ENCODE data around the gene CPT1A. TPM values are rescaled to one million over a fixed set of nuclear protein-coding genes. Genes with fewer than 3 reads are reported as not detected.
A peak's percentile ranks its signal among the peaks of the same experiment; 100 is the strongest.
"Not testable (repeated sequence)": the region's sequence is repeated elsewhere in the genome, so short reads cannot be mapped to it uniquely, and the experiment has no call there.

The CPT1A gene
- 10 to 100 TPM; 23.3 to 34.4 TPM for total RNA-seq
- polyA plus RNA-seq, result 1 to 10 TPM; 3.1 to 4.7 (median 3.4) TPM
- 12.8 to 69.7 (median 47.6) reads per million in 6 experiments for total RNA-seq

DNA sequence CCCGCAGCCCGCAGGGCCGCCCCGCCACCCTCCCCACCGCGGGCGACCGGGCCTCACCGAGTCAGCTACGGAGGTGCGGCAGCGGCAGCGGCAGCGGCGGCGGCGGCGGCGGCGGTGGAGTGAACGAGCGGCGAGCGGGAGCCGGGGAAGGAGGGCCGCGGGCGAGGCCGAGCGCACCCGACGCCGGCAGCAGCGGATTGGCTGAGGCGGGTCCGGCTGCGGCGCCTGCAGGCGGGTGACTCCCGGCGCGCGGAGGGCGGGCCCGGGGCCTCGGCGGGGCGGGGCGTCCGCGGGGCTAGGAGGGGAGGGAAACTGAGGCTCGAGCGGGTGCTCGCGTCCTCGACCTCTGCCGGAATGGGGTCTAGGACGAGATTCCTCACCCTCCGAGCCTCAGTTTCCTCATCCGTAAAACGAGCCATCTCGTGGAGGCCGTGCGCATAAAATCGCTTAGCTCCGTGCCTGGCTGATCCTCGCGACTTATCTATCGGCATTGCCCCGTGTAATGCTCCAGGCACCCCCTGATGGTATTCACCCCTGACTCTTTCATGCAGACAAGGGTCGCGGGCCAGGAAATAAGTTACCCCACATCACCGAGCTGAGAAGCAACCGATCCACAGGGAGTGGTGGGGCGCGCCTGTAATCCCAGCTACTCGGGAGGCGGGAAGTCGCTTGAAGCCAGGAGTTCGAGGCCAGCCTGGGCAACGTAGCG lies at the start of gene CPT1A:
Gene CPT1A, minus strand, starts transcription at position 199 of the 709 bp plus-strand sequence. CDS start 26,442 bp downstream, outside the sequence.
- no peaks in the 10 kb centered on the region for H3K9me3 Mint-ChIP-seq
- peaks cover 22 to 48% (median 44%) of the 10 kb centered on the region in 4 donors for H3K4me1 Mint-ChIP-seq
- peak; percentile 50 to 74 (median 60) for DNase-seq
- POLR2A ChIA-PET, result interaction anchor here (0.6 to 3.8 kb wide), 5 partner anchors 9 to 238 kb away, joined by 3 to 72 read pairs (median 4); no protein-coding TSS in a partner anchor
- H3K36me3 Mint-ChIP-seq, result no peaks in the 10 kb centered on the region
- H3K4me3 Mint-ChIP-seq, result peak within 1 kb of the TSS; percentile 86 to 98 (median 94)
- H3K27me3 Mint-ChIP-seq, result no peaks in the 10 kb centered on the region
- ATAC-seq, result peak; percentile 22 to 45
- H3K27ac Mint-ChIP-seq, result peak within 1 kb of the TSS in 9 of 10 donors; percentile 84 to 95 (median 90)

GRCh38 chr11:68890490-68891231 lies 48.9 kb upstream of the CPT1A start:
- no peak for DNase-seq
- peak overlapping the region in 1 of 10 donors; percentile 70 for H3K27ac Mint-ChIP-seq
- peaks cover 0 to 43% (median 15%) of the 10 kb centered on the region in 3 donors for H3K36me3 Mint-ChIP-seq
- H3K9me3 Mint-ChIP-seq, result no peaks in the 10 kb centered on the region
- no peaks in the 10 kb centered on the region for H3K27me3 Mint-ChIP-seq
- H3K4me1 Mint-ChIP-seq, result no peaks in the 10 kb centered on the region
- no peak overlapping the region for H3K4me3 Mint-ChIP-seq
- ATAC-seq, result no peak
- POLR2A ChIA-PET, result no interaction called here

GRCh38 chr11:68889948-68890446 lies 48.3 kb upstream of the CPT1A start:
- H3K4me1 Mint-ChIP-seq, result no peaks in the 10 kb centered on the region
- no peak overlapping the region for H3K27ac Mint-ChIP-seq
- H3K27me3 Mint-ChIP-seq, result no peaks in the 10 kb centered on the region
- H3K4me3 Mint-ChIP-seq, result no peak overlapping the region
- H3K9me3 Mint-ChIP-seq, result no peaks in the 10 kb centered on the region
- H3K36me3 Mint-ChIP-seq, result peaks cover 0 to 38% (median 15%) of the 10 kb centered on the region in 3 donors
- ATAC-seq (no peak), DNase-seq (no peak)
- POLR2A ChIA-PET, result no interaction called here

DNA sequence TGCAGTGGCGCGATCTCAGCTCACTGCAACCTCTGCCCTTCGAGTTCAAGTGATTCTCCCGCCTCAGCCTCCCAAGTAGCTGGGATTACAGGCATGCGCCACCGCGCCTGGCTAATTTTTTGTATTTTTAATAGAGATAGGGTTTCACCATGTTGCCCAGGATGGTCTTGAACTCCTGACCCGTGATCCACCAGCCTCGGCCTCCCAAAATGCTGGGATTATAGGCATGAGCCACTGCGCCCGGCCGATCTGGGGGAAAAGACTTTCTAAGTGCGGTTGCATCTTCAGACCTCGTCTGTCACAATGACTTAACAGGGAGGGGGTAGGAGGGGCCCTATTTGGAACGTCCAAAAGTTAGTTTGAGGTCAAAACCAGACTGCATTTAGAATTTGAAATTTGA lies 43.1 kb upstream of the CPT1A start:
- H3K4me3 Mint-ChIP-seq, H3K27me3 Mint-ChIP-seq, DNase-seq, H3K36me3 Mint-ChIP-seq, ATAC-seq, H3K9me3 Mint-ChIP-seq, H3K4me1 Mint-ChIP-seq, POLR2A ChIA-PET: not testable (repeated sequence)
- H3K27ac Mint-ChIP-seq, result peak overlapping the region in 1 of 10 donors; percentile 15

- DNase-seq, result no peak
- H3K36me3 Mint-ChIP-seq, result peaks cover 0 to 7% (median 2%) of the 10 kb centered on the region in 3 donors
- no peak overlapping the region for H3K27ac Mint-ChIP-seq
- no peak for ATAC-seq
- POLR2A ChIA-PET, result no interaction called here
- no peak overlapping the region for H3K4me3 Mint-ChIP-seq
- no peaks in the 10 kb centered on the region for H3K27me3 Mint-ChIP-seq
- peaks cover 0 to 2% (median 0%) of the 10 kb centered on the region in 9 donors for H3K9me3 Mint-ChIP-seq
- peaks cover 0 to 2% (median 0%) of the 10 kb centered on the region in 4 donors for H3K4me1 Mint-ChIP-seq
Measured at GRCh38 chr11:68882391-68882790, 40.7 kb upstream of the CPT1A start.

- Mint-ChIP-seq H3K27me3 (no peaks in the 10 kb centered on the region), H3K4me1 (peaks cover 0 to 2% (median 0%) of the 10 kb centered on the region in 4 donors), H3K4me3 (no peak overlapping the region), H3K27ac (no peak overlapping the region), H3K9me3 (peaks cover 0 to 2% (median 0%) of the 10 kb centered on the region in 9 donors), H3K36me3 (peaks cover 0 to 7% (median 2%) of the 10 kb centered on the region in 3 donors)
- POLR2A ChIA-PET, result interaction anchor here (0.6 kb wide), 1 partner anchor 1554 kb away, joined by 3 read pairs; no protein-coding TSS in a partner anchor
- DNase-seq (no peak), ATAC-seq (no peak)
Measured at GRCh38 chr11:68881320-68881719, 39.6 kb upstream of the CPT1A start.

DNA sequence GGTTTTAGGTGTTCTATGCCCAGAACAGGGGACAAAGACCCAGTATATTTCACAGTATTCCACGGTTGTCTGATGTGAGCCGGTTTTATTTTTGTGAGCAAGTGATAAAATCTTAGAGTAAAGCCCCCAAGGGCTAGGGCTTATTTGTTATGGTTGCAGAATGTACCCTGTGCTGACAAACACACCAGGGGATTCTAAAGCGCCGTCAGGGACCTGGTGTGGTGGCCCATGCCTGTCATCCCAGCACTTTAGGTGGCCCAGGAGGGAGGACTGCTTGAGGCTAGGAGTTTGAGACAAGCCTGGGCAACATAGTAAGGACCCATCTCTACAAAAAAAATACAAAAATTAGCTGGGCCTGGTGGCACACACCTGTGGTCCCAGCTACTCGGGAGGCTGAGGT lies 39.1 kb upstream of the CPT1A start:
- H3K27me3 Mint-ChIP-seq, result no peaks in the 10 kb centered on the region
- DNase-seq (no peak), ATAC-seq (no peak)
- peaks cover 0 to 2% (median 0%) of the 10 kb centered on the region in 4 donors for H3K4me1 Mint-ChIP-seq
- POLR2A ChIA-PET, result no interaction called here
- peaks cover 0 to 2% (median 0%) of the 10 kb centered on the region in 9 donors for H3K9me3 Mint-ChIP-seq
- no peak overlapping the region for H3K4me3 Mint-ChIP-seq
- peak overlapping the region in 1 of 10 donors; percentile 65 for H3K27ac Mint-ChIP-seq
- peaks cover 0 to 7% (median 2%) of the 10 kb centered on the region in 3 donors for H3K36me3 Mint-ChIP-seq

GRCh38 chr11:68878022-68878421 lies 36.3 kb upstream of the CPT1A start:
- H3K27ac Mint-ChIP-seq, result peak overlapping the region in 1 of 10 donors; percentile 37
- H3K4me3 Mint-ChIP-seq, result no peak overlapping the region
- peaks cover 0 to 3% (median 2%) of the 10 kb centered on the region in 3 donors for H3K36me3 Mint-ChIP-seq
- H3K4me1 Mint-ChIP-seq, result peaks cover 0 to 2% (median 0%) of the 10 kb centered on the region in 4 donors
- H3K27me3 Mint-ChIP-seq, result no peaks in the 10 kb centered on the region
- DNase-seq (no peak), ATAC-seq (no peak)
- H3K9me3 Mint-ChIP-seq, result no peaks in the 10 kb centered on the region
- POLR2A ChIA-PET, result no interaction called here

- POLR2A ChIA-PET, result no interaction called here
- peaks cover 10 to 20% (median 11%) of the 10 kb centered on the region in 4 donors for H3K4me1 Mint-ChIP-seq
Measured at GRCh38 chr11:68872216-68873003, 30.7 kb upstream of the CPT1A start.

DNA sequence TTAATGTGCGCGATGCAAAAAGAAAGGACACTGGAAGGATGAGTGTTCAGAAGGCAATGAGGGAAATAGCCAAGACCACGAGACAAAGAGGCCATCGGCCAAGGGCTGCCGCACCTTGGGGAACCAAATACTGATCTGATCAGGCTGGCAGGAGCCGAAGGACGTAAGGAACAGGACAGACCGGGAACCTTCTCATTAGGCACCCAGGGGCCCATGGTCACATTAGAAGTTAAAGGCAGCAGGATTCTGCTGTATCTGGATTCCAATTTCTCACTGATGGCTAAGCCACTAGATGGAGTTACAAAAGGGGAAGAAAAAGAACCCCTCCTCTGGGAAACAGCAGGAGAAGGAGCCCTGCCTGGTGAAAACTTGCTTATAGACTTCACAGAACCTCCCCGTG lies 28.8 kb upstream of the CPT1A start:
- Mint-ChIP-seq H3K36me3 (peaks cover 0 to 3% (median 0%) of the 10 kb centered on the region in 3 donors), H3K4me1 (peaks cover 10 to 20% (median 11%) of the 10 kb centered on the region in 4 donors), H3K27ac (peak overlapping the region in 1 of 10 donors; percentile 88), H3K4me3 (peak overlapping the region; percentile 47 to 98 (median 86)), H3K9me3 (peaks cover 0 to 4% (median 0%) of the 10 kb centered on the region in 9 donors), H3K27me3 (peaks cover 13 to 30% (median 22%) of the 10 kb centered on the region in 5 donors)
- DNase-seq, result no peak
- ATAC-seq, result no peak
- POLR2A ChIA-PET, result interaction anchor here (0.9 kb wide), 1 partner anchor 15 kb away, joined by 3 read pairs; no protein-coding TSS in a partner anchor

More at GRCh38 chr11:68872216-68873003, 30.7 kb upstream of the CPT1A start:
- Mint-ChIP-seq H3K27ac (no peak overlapping the region), H3K4me3 (no peak overlapping the region), H3K9me3 (no peaks in the 10 kb centered on the region), H3K27me3 (peaks cover 13 to 30% (median 17%) of the 10 kb centered on the region in 5 donors), H3K36me3 (peaks cover 0 to 3% (median 0%) of the 10 kb centered on the region in 3 donors)
- ATAC-seq (no peak), DNase-seq (no peak)

DNA sequence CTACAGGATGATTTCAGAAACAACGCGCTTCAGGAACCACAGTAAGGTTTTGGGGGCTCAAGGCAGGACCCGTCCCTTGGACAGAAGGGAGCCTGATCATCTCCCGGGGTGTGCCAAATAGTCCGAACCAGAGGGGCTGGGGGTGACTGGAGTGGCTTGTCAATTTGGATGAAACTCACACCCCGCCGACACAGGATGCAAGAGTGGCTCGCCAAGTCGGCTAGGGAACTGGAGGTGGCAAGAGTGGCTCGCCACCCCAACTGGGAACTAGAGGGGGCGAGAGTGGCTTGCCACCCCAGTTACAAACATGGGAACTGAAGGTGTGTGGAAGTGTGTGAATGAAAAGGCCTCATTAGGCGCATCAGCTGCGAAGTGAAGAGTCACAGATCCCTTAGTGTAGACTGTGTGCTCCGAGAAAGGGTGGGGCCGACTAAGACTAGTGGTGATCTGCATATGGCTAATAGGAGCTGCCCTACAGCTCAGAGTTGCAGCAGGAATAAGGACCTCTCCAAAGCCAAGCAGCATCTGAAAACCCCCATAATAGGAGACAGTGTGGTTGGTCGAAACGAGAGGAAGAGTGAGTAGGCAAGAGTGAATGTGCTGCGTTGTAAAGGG lies 26.6 kb upstream of the CPT1A start:
- Mint-ChIP-seq H3K4me1 (peaks cover 10 to 20% (median 11%) of the 10 kb centered on the region in 4 donors), H3K27me3 (peaks cover 13 to 30% (median 22%) of the 10 kb centered on the region in 5 donors), H3K4me3 (peak overlapping the region in 4 of 10 donors; percentile 7 to 86 (median 50)), H3K9me3 (peaks cover 0 to 8% (median 2%) of the 10 kb centered on the region in 9 donors), H3K36me3 (peaks cover 3 to 8% (median 5%) of the 10 kb centered on the region in 3 donors), H3K27ac (no peak overlapping the region)
- ATAC-seq, result no peak
- POLR2A ChIA-PET, result no interaction called here
- no peak for DNase-seq
